Memory B cell (primary cell): Measurements from ENCODE around the gene TNIK.

Experiments
- ATAC-seq: fragments of 150-1000 bp; cut with Tn5 transposase; 2 replicates; pipeline ENCODE4 v1.10.0; 2021; ENCODE audit warnings: low read depth, mild to moderate bottlenecking, moderate library complexity
- DNase-seq, 2 donors: peaks; one replicate each; pipeline ENCODE4 v3.0.0; 2022; ENCODE audit warnings: low spot score in 2 of 2
- H3K27ac Mint-ChIP-seq: one replicate; pipeline ENCODE4 v1.8.0; 2022; ENCODE audit warnings: mild to moderate bottlenecking, moderate library complexity, mixed read lengths
- H3K27me3 Mint-ChIP-seq: one replicate; pipeline ENCODE4 v1.8.0; 2022; ENCODE audit warnings: mixed read lengths
- H3K36me3 Mint-ChIP-seq: one replicate; pipeline ENCODE4 v1.8.0; 2022; ENCODE audit warnings: mild to moderate bottlenecking, mixed read lengths
- H3K4me1 Mint-ChIP-seq: one replicate; pipeline ENCODE4 v1.8.0; 2022; ENCODE audit warnings: mixed read lengths
- H3K4me3 Mint-ChIP-seq: one replicate; pipeline ENCODE4 v1.8.0; 2022; ENCODE audit warnings: mild to moderate bottlenecking, moderate library complexity, mixed read lengths
- H3K9me3 Mint-ChIP-seq: one replicate; pipeline ENCODE4 v1.8.0; 2022; ENCODE audit warnings: mixed read lengths

The TNIK gene

DNA sequence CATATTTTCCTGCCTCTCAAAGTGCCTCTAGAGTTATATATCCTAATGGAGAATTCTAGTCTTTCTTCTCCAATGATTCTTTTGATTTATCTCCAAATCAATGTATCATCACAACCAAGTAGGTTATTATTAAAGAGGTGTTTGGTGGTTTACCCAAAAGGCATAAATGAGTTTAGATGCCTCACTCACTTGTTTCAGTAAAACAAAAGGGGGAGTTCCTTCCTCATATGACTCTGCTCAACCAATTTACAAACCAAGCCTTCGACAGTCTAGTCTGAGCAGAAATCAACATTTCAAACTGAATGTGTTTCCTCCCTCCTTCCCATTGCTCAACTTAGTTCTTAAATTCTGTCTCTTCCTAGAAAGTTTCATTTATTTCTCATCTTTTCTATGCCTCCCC, 116.5 kb downstream of the TNIK start:
- ATAC-seq (no peak), DNase-seq (no peak)
- Mint-ChIP-seq H3K36me3 (peaks cover 1% of the 10 kb centered on the region), H3K4me3 (no peak overlapping the region), H3K9me3 (peaks cover 2% of the 10 kb centered on the region), H3K27me3 (no peaks in the 10 kb centered on the region), H3K27ac (no peak overlapping the region), H3K4me1 (peaks cover 2% of the 10 kb centered on the region)

DNA sequence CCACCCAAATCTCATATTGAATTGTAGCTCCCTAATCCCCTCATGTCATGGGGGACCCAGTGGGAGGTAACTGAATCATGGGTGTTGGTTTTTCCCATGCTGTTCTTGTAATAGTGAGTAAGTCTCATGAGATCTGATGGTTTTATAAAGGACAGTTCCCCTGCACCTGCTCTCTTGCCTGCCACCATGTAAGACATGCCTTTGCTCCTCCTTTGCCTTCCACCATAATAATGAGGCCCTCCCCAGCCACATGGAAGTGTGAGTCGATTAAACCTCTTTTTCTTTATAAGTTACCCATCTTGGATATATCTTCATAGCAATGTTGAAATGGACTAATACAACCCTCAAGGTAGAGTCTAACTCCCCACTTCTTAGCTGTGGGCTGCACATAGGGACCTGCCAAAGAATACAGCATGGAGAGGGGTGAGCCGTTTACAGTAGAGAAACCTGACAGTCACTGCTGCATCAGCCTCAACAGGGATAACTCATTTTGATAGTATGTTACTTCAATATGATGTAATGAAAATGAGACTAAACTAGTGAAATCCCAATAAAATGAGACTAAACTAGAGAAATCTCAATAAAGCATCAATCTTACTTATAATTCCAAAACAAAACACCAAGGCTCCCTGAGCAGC, 117.3 kb downstream of the TNIK start:
- H3K4me3 Mint-ChIP-seq: no peak overlapping the region

DNA sequence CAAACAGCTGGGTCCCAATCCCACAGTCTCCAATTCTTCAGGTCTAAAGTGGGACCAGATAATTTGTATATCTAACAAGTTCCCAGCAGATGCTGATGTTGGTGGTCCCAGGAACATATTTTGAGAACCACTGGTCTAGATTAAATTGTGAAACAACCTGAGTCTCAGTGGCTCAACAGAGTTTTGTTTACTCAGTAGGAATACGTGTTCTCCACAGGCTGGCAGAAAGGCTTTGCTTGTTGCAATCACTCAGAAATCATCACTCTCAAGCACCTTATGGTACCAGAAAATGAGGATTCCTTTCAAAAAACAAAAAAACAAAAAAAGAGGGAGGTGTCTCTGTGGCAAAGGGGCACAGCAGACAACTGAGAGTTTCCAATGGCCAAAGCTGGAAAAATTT, 118.0 kb downstream of the TNIK start:
- H3K36me3 Mint-ChIP-seq: peaks cover 1% of the 10 kb centered on the region
- no peak for DNase-seq

More for the DNA sequence above, 117.3 kb downstream of the TNIK start:
- ATAC-seq (no peak), DNase-seq (no peak)
- Mint-ChIP-seq H3K36me3 (peaks cover 1% of the 10 kb centered on the region), H3K27ac (no peak overlapping the region), H3K4me1 (peaks cover 2% of the 10 kb centered on the region), H3K27me3 (no peaks in the 10 kb centered on the region), H3K9me3 (peaks cover 2% of the 10 kb centered on the region)

DNA sequence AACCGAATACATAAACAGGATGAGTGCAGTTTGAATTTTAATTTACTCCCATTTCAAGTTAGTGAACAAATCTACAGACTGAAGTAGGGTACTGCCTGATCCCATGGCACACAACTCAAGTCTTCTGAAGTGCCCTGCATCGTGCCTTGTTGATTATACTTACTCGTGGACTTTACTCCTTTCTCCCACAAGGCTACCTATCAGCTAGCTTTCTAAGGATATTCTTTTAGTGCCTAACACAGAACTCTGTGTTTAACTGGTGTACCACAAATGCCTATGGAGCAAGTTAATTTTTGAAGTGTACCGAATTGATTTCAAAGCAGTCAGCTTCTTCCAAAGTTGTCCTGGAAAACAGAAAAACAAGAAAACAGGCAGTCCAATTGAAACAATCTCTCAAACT, 119.8 kb downstream of the TNIK start:
- no peak overlapping the region for H3K4me3 Mint-ChIP-seq
- no peaks in the 10 kb centered on the region for H3K27me3 Mint-ChIP-seq
- no peak overlapping the region for H3K27ac Mint-ChIP-seq
- peaks cover 1% of the 10 kb centered on the region for H3K36me3 Mint-ChIP-seq
- no peaks in the 10 kb centered on the region for H3K4me1 Mint-ChIP-seq
- DNase-seq (no peak), ATAC-seq (no peak)
- H3K9me3 Mint-ChIP-seq: peaks cover 2% of the 10 kb centered on the region

More for the DNA sequence above, 118.0 kb downstream of the TNIK start:
- Mint-ChIP-seq H3K9me3 (peaks cover 2% of the 10 kb centered on the region), H3K4me3 (no peak overlapping the region), H3K27ac (no peak overlapping the region), H3K27me3 (no peaks in the 10 kb centered on the region), H3K4me1 (peaks cover under 1% of the 10 kb centered on the region)
- ATAC-seq: no peak

DNA sequence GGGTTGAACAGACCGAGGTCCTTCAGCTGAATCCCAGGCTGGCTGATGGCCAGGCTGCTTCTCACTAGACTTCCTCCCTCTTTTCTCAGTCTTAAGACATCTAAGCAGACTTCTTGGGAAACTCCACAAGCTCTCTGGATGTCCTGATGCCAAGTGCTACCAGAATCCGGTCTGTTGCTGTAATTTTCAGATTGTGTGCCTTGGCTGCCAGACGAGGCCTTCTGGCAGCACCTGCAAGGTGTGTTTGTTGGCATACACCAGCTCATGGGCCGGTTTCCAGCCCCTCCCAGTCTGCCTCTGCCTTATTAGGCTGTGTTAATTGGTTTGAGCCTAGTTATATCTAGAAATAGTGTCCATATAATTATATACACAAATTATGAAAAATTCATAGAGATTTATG, 120.6 kb downstream of the TNIK start:
- peaks cover 1% of the 10 kb centered on the region for H3K36me3 Mint-ChIP-seq
- H3K4me1 Mint-ChIP-seq: no peaks in the 10 kb centered on the region
- no peak overlapping the region for H3K4me3 Mint-ChIP-seq
- ATAC-seq: no peak
- no peak overlapping the region for H3K27ac Mint-ChIP-seq
- H3K27me3 Mint-ChIP-seq: no peaks in the 10 kb centered on the region
- DNase-seq: no peak
- H3K9me3 Mint-ChIP-seq: peaks cover 2% of the 10 kb centered on the region

DNA sequence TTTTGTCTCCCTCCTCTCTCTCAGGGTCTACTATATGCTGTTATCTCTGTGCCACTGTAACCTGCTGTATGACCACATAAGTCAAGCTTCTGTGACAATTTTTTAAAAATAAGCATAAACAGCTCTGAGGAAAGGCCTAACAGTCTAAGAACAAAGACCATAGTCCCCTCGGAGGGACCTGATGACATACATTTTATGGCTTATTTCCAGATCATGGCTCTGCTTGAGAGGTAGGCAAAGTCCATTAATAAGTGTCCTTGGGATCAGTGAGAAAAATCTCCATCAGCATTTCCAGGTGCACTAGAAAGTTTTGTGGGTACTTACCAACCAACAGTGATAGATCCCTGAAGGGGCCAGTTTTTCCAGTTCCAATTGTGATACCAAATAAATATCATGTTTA, 123.8 kb downstream of the TNIK start:
- no peak for ATAC-seq
- Mint-ChIP-seq H3K36me3 (no peaks in the 10 kb centered on the region), H3K9me3 (no peaks in the 10 kb centered on the region), H3K27me3 (peaks cover 2% of the 10 kb centered on the region), H3K4me3 (no peak overlapping the region), H3K4me1 (no peaks in the 10 kb centered on the region), H3K27ac (no peak overlapping the region)
- DNase-seq: no peak

DNA sequence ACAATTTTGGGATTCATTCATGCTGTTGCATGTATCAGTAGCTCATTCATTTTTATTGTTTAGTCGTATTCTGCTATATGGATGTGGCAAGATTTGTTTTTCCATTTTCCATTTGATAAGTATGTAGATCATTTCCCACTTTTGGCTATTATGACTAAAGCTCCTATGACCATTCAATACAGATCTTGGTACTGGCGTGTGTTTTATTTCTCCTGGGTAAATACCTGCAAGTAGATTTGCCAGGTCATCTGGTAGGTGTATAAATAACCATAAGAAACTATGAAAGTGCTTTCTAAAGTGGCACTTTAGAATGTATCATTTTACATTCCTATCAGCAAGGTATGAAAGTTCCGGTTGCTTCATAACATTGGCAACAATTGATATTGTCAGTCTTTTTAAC, 124.6 kb downstream of the TNIK start:
- Mint-ChIP-seq H3K27ac (no peak overlapping the region), H3K4me3 (no peak overlapping the region), H3K36me3 (no peaks in the 10 kb centered on the region), H3K4me1 (no peaks in the 10 kb centered on the region), H3K27me3 (peaks cover 2% of the 10 kb centered on the region), H3K9me3 (no peaks in the 10 kb centered on the region)
- ATAC-seq (no peak), DNase-seq (no peak)

DNA sequence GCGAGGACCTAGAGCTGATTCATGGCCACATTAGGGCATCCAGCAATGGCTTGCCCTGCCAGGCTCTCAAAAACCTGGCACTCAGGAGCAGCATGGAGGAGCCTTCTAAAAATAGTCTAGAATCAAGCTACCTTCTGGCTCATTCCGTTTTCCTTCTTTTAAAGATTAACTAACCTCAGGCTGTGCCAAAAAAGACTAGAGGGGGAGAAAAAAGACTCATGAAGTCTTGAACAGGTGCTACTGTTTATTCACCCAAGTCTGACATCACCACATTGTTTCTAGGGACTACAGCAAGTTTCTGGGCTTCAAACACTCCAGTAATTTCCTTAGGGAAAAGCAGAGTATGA, 125.8 kb downstream of the TNIK start:
- no peak overlapping the region for H3K4me3 Mint-ChIP-seq

DNA sequence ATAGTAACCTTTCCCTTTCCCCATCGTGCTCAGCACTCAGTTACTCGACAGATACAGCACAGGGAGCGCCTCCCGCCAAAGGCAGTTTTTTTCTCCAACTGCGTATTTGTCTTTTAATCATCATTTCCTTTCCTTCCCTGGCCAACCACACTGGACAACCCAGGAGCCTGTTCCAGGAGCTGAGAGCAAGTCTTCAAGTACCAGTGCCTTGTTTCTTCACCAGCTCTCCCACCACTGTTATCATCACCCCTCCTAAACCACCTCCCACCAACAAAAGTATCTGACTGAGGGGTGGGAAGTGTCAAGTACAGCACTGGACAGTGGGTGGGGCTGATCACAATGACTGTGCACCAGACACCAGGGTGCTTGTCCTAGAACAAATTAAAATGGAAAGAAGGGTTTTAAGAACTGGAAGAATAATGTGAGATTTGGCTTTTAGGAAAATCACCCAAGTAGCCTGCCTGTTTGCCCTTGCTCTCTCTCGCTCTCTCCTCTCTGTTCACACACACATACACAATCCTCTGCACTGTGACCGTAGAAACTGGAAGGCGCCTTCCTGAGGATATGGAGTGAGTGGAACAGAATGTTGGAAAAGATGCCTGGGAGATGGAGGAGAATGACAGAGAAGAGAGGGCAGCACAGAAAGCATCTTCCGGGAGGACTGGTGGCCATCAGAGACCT, 126.3 kb downstream of the TNIK start:
- Mint-ChIP-seq H3K36me3 (no peaks in the 10 kb centered on the region), H3K27me3 (peaks cover 2% of the 10 kb centered on the region), H3K9me3 (no peaks in the 10 kb centered on the region), H3K4me1 (peaks cover 2% of the 10 kb centered on the region), H3K4me3 (no peak overlapping the region), H3K27ac (no peak overlapping the region)
- DNase-seq (no peak), ATAC-seq (no peak)

More for the DNA sequence above, 125.8 kb downstream of the TNIK start:
- no peak overlapping the region for H3K27ac Mint-ChIP-seq
- peaks cover 2% of the 10 kb centered on the region for H3K27me3 Mint-ChIP-seq
- no peaks in the 10 kb centered on the region for H3K36me3 Mint-ChIP-seq
- no peaks in the 10 kb centered on the region for H3K9me3 Mint-ChIP-seq
- no peak for DNase-seq
- ATAC-seq: no peak
- H3K4me1 Mint-ChIP-seq: no peaks in the 10 kb centered on the region

DNA sequence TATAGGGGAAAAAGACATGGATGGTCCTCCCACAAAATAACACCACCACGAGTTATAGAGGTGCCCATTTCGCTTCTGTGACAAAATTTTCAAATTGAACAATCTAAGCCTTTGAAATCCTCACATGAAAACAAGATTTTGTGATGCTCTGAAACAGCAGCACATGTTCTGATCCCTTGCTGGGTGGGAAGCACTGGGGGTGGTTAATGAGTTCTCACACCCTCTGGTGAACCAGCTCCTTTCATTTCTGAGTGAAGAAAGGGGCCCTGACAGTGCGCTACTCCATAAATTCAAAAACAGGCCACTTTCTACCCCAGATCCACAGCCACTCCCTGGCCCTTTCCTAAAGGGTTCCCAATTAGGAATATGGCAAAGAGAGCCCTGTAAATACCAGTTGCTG, 129.3 kb downstream of the TNIK start:
- Mint-ChIP-seq H3K9me3 (no peaks in the 10 kb centered on the region), H3K4me1 (peaks cover 5% of the 10 kb centered on the region), H3K36me3 (no peaks in the 10 kb centered on the region), H3K27me3 (peaks cover 2% of the 10 kb centered on the region), H3K4me3 (no peak overlapping the region), H3K27ac (no peak overlapping the region)
- DNase-seq (no peak), ATAC-seq (no peak)

DNA sequence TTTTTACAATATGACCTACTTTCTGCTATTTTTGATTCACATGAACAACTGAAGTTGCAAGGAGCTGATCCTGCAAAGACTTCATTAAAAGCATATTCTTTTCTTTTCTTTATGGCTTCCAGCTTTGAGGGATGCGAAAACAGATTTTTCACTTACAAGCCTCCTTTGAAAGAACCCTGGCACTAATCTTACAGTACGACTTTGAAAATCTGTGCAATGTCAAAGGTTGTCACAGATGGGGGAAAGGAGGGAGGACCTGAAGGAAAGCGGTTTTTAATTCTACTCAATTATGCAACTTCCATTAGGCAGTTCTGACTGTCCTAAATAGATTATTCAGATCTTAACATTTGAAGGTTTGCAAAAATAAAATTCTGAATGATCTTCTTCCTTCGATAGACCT, 130.5 kb downstream of the TNIK start:
- no peak for ATAC-seq
- no peak for DNase-seq
- Mint-ChIP-seq H3K27me3 (peaks cover 2% of the 10 kb centered on the region), H3K4me1 (peaks cover 5% of the 10 kb centered on the region), H3K4me3 (no peak overlapping the region), H3K36me3 (no peaks in the 10 kb centered on the region), H3K27ac (no peak overlapping the region), H3K9me3 (no peaks in the 10 kb centered on the region)

DNA sequence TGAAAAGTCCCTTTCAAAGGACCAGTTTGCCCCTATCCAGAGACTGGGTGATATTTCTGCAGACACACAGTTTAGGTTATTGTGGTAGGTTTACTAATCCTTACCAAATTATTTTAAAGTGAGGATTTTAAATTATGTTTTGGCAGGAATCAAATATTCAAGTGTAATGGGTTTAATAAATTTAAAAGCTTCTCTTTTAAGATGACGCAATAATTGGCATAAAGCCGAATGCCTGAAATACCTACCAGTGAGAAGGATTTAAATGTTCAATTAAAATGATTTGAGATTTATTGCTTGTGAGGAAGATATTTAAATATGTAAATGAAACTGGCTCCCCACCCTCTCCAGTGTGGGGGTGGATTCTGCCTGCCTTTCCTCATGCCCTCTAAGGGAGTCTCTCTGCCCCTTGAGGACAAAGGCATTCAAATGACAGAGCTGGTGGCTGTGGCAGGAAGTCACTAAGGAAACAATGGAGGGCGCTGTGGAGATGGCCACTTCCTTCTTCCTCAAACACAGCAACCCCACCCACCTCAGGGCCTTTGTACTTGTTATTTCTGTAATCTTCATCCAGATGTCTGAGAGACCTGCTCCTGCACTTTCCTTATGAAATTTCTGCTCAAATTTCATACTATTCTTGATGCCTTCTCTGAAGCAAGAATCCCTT, 131.7 kb downstream of the TNIK start:
- no peaks in the 10 kb centered on the region for H3K36me3 Mint-ChIP-seq
- H3K4me1 Mint-ChIP-seq: peaks cover 5% of the 10 kb centered on the region
- H3K4me3 Mint-ChIP-seq: no peak overlapping the region
- H3K9me3 Mint-ChIP-seq: no peaks in the 10 kb centered on the region
- H3K27ac Mint-ChIP-seq: no peak overlapping the region
- ATAC-seq: peak; percentile 47
- DNase-seq: no peak
- no peaks in the 10 kb centered on the region for H3K27me3 Mint-ChIP-seq

DNA sequence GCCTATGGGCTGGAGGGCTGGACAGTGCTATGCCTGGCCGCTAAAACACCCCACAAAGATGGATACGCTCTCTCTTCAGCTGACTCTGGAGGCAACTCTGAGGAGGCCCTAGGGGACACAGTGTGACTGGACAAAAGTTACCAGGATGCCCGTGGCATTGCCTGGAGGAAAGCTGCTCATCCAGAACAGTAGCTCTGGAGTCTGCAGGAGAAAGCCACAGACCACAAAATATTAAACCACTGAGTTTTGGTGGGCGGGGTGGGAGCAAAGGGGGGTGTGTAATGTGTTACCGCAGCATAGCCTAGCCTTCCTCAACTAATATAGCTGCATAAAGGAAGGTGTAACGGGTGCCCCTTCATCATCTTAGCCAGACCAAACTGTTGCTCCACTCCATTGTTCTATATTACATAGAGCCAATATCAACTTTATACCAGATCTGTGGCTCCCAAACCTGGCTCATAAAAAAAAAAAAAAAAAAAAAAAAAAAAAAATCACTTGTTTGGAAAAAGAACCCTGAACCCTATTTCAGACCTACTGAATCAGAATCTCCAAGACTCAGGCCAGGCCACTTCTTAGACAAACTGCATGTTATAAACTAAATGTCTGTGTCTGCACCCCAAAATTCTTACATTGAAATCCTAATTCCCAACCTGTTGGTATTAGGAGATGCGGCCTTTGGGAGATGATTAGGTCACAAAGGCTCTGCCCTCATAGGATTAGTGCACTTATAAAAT, 132.6 kb downstream of the TNIK start:
- H3K27ac Mint-ChIP-seq: no peak overlapping the region
- H3K27me3 Mint-ChIP-seq: no peaks in the 10 kb centered on the region
- ATAC-seq (no peak), DNase-seq (no peak)
- H3K9me3 Mint-ChIP-seq: no peaks in the 10 kb centered on the region
- H3K36me3 Mint-ChIP-seq: no peaks in the 10 kb centered on the region
- peaks cover 5% of the 10 kb centered on the region for H3K4me1 Mint-ChIP-seq
- no peak overlapping the region for H3K4me3 Mint-ChIP-seq

DNA sequence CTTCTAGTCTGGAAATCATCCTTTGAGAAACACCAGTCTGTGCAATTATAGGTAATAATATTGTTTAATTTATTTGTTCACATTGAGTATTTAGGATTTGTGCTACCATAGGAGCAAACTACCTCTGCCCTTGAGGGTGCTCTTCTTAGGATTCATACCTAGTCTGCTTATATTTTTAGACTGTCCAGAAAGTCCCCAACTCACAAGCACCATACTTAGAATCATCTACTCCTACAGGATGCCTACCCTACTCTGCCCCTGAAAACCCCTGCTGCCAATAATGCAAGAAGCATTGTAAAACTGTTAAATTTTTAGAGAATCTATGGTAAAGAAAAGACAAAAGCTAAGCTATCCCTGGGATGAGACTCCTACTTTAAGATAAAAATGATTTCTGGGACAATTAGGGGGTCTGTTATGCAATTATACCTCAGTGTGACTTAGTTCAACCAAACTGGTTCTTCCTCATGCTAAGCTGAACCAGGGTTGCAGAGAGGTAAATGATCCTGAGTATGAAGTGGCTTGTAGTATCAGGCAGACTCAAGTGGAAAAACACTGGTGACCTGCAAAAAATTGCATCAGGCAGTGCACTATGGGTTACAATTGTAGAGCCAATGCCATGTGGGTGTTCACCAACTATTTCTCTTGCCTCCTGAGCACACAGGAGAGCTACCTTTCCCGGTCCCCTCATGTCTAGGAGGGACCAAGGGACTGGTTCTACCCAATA, 133.3 kb downstream of the TNIK start:
- H3K27me3 Mint-ChIP-seq: no peaks in the 10 kb centered on the region
- H3K9me3 Mint-ChIP-seq: no peaks in the 10 kb centered on the region
- no peak for ATAC-seq
- H3K4me1 Mint-ChIP-seq: peaks cover 5% of the 10 kb centered on the region
- H3K27ac Mint-ChIP-seq: no peak overlapping the region
- no peak overlapping the region for H3K4me3 Mint-ChIP-seq
- no peaks in the 10 kb centered on the region for H3K36me3 Mint-ChIP-seq
- no peak for DNase-seq
